Adrenal gland (tissue), 19 donors: ENCODE measurements around the gene TOX2. TPM values are rescaled to one million over a fixed set of nuclear protein-coding genes. Genes with fewer than 3 reads are reported as not detected.
A peak's percentile ranks its signal among the peaks of the same experiment; 100 is the strongest.

ENCODE experiments used
- DNase-seq, 7 donors: peaks; one replicate each; pipeline ENCODE4 v3.0.0-alpha.2; 2019 to 2020
- H3K27ac ChIP-seq, 5 donors: fragments of 200-600 bp; sonication (generic) in 4 of 5; 1 replicate in 3 of 5; 2 replicates in 2 of 5; pipeline versions ENCODE4 v1.5.1 to v1.8.0; 2016 to 2020; ENCODE audit warnings: mild to moderate bottlenecking in 1 of 5
- H3K27me3 ChIP-seq: fragments of 200-600 bp; 2 replicates; pipeline ENCODE4 v1.8.0; 2021
- H3K36me3 ChIP-seq, 2 donors: fragments of 200-600 bp; replicated peaks in 1 of 2; 1 replicate in 1 of 2; 2 replicates in 1 of 2; pipeline versions ENCODE4 v1.5.1 to v1.8.0; 2018 to 2022
- H3K4me1 ChIP-seq, 2 donors: fragments of 200-600 bp; replicated peaks in 1 of 2; 1 replicate in 1 of 2; 2 replicates in 1 of 2; pipeline versions ENCODE4 v1.5.1 to v1.8.0; 2018 to 2021
- H3K4me3 ChIP-seq, 4 donors: fragments of 200-600 bp; sonication (generic) in 3 of 4; one replicate each; pipeline ENCODE4 v1.5.1; 2016 to 2018
- H3K9me3 ChIP-seq, 3 donors: fragments of 200-600 bp; sonication (generic) in 1 of 3; replicated peaks in 1 of 3; 1 replicate in 2 of 3; 2 replicates in 1 of 3; pipeline versions ENCODE4 v1.5.1 to v1.8.0; 2016 to 2021
- POLR2A ChIP-seq, 2 donors: fragments of 450-650 bp; IDR thresholded peaks; one replicate each; pipeline ENCODE4 v1.6.1; 2017; ENCODE audit warnings: antibody characterized with exemption in 2 of 2, mild to moderate bottlenecking in 2 of 2, moderate library complexity in 1 of 2
- WGBS, 4 donors: extraction: QIAGEN DNeasy Blood & Tissue Kit in 2 of 4; methylation state at CpG; one replicate each; pipeline versions ENCODE4 v1.1.5 to v1.1.7; 2013 to 2017; 5-methylcytosine and 5-hydroxymethylcytosine counted together
- intact Hi-C, 2 donors: fragments of 100-400 bp; cut with DNase I; formaldehyde crosslinking; loops; one replicate each; pipeline versions ENCODE4 v1.14.1 to v1.15.0; 2022 to 2023
- long read RNA-seq, 10 donors: library from polyadenylated mRNA in 3 of 10; unstranded in 2 of 10; stranded (forward) in 1 of 10; transcript quantifications; one replicate each; pipeline ENCODE4 v2.0.0 and lab custom pipeline, GENCODE V29; 2021 to 2026
- polyA plus RNA-seq, 3 donors: library from polyadenylated mRNA; stranded (reverse); fragments of 200-250 nt in 2 of 3; fragments of 350-450 nt in 1 of 3; fragmentation: Illumina TruSeq in 1 of 3; extraction: RNeasy Lipid Tissue Mini Kit (QIAGEN cat#74804) in 1 of 3; gene quantifications; one replicate each; pipeline ENCODE4 v1.2.3, GENCODE V29; 2013 to 2014
- total RNA-seq, 9 donors: library from RNA; depleted of rRNA in 4 of 9; stranded (reverse); fragments of >200 nt in 4 of 9; fragments of 120-200 nt in 1 of 9; fragmentation: NEBNext Ultra II Directional in 1 of 9; extraction: Animal tissue kit (Norgen Biotek cat#: 25700) in 1 of 9; gene quantifications; one replicate each; pipeline versions ENCODE4 v1.1.0 to v1.2.4, GENCODE V29; 2013 to 2023
- TF ChIP-seq, protein P1 (sequence below), 6 experiments: fragments of 450-650 bp in 4 of 6; fragments of 200-600 bp in 2 of 6; sonication (generic) in 1 of 6; IDR thresholded peaks; 1 replicate in 5 of 6; 2 replicates in 1 of 6; pipeline versions ENCODE4 v1.5.1 to v1.8.0; 2016 to 2021; ENCODE audit warnings: antibody characterized with exemption in 6 of 6, mild to moderate bottlenecking in 2 of 6, moderate library complexity in 1 of 6
- donor health status: healthy with polysubstance abuse.
- donor health status: Bipolar disorder and iron deficiency.
- donor health status: DM: yes; HTN: yes; CAD: no.
- donor health status: DM: no; HTN: no; CAD: no.
- donor health status: DM: no; HTN: no; CAD: no.
- donor health status: DM: yes; HTN: yes; CAD: no.

Gene TOX2, protein sequence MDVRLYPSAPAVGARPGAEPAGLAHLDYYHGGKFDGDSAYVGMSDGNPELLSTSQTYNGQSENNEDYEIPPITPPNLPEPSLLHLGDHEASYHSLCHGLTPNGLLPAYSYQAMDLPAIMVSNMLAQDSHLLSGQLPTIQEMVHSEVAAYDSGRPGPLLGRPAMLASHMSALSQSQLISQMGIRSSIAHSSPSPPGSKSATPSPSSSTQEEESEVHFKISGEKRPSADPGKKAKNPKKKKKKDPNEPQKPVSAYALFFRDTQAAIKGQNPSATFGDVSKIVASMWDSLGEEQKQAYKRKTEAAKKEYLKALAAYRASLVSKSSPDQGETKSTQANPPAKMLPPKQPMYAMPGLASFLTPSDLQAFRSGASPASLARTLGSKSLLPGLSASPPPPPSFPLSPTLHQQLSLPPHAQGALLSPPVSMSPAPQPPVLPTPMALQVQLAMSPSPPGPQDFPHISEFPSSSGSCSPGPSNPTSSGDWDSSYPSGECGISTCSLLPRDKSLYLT
- total RNA-seq (1 to 10 TPM in 7 of 9 donors, under 1 TPM in 2; 0.33 to 7.6 (median 2.3) TPM), polyA plus RNA-seq (1 to 10 TPM; 2.6 to 6.7 (median 3.3) TPM)
- long read RNA-seq, donor 1: 0 reads
- long read RNA-seq, donor 2, partial matches to known transcripts: 0 of 1 reads
- long read RNA-seq, donor 2, other reads (novel, unspliced or antisense): 0 of 1 reads
- long read RNA-seq, donor 3: 0 reads
- long read RNA-seq, donor 4, partial matches to known transcripts: 1 of 1 reads
- long read RNA-seq, donor 4, other reads (novel, unspliced or antisense): 0 of 1 reads
- long read RNA-seq, donor 5, transcript TOX2-201 (9 exons, 1,880 nt): major isoform, 9 of 13 reads
- long read RNA-seq, donor 5, partial matches to known transcripts: 1 of 13 reads
- long read RNA-seq, donor 5, other reads (novel, unspliced or antisense): 3 of 13 reads
- long read RNA-seq, donor 6, partial matches to known transcripts: 1 of 2 reads
- long read RNA-seq, donor 6, other reads (novel, unspliced or antisense): 1 of 2 reads
- long read RNA-seq, donor 7: 0 reads
- long read RNA-seq, donor 8, partial matches to known transcripts: 0 of 1 reads
- long read RNA-seq, donor 8, other reads (novel, unspliced or antisense): 0 of 1 reads
- long read RNA-seq, donor 9, partial matches to known transcripts: 0 of 1 reads
- long read RNA-seq, donor 9, other reads (novel, unspliced or antisense): 0 of 1 reads
- long read RNA-seq, donor 10: 0 reads

DNA sequence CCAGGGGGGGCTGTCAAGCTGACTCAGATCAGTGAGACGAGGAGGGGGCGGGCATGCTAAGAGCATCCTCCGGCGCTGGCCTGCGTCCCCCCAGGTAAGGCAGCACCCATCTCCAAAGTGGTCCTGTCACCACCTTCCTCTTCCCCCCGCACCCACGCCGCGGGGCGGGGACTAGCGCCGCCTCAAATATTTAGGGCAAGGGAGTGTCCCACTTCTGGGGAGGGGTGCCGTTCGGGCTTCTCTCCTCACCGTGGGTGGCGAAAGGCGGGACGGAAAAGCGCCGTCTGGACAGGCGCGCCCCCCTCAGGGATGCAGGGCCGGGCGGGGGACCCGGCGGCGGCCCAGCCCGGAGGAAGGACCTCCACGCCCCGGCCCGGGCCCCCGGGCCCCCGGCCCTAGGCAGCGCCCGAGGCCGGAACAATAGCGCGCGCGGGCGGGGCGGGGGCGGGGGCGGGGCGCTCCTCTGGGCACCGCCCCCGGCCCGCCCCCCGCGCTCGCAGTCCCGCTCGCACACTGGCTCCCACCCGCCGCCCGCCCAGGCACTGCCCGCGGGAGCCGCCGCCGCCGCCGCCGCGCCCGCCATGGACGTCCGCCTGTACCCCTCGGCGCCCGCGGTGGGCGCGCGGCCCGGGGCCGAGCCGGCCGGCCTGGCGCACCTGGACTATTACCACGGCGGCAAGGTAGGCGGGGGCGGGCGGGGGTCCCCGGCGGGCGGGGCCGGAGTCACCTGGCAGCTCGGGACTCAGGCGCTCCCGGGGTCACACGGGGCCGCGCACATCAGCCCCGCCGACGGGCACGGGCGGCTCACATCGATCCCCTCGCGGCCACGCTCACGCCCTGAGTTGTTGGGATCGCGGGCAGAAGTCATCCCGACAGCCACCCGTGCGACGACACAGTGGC lies at the start of gene TOX2:
Gene TOX2, plus strand, starts transcription at position 542 of the 900 bp plus-strand sequence. Its CDS starts 40 bp downstream, at position 582.
- no peaks in the 10 kb centered on the region for H3K36me3 ChIP-seq
- 2 to 10% (median 2%) methylated on average over 12 to 111 of the region's 111 CpGs; no CpG with 5 or more reads in 1 of the 4 donors for WGBS, 4 donors
- intact Hi-C loops: no loop called here
- peak in 3 of 7 donors; percentile 33 to 57 (median 35) for DNase-seq
- H3K4me3 ChIP-seq: peak within 1 kb of the TSS in 2 of 4 donors; percentile 13 to 57
- TF ChIP-seq, protein P1, sequence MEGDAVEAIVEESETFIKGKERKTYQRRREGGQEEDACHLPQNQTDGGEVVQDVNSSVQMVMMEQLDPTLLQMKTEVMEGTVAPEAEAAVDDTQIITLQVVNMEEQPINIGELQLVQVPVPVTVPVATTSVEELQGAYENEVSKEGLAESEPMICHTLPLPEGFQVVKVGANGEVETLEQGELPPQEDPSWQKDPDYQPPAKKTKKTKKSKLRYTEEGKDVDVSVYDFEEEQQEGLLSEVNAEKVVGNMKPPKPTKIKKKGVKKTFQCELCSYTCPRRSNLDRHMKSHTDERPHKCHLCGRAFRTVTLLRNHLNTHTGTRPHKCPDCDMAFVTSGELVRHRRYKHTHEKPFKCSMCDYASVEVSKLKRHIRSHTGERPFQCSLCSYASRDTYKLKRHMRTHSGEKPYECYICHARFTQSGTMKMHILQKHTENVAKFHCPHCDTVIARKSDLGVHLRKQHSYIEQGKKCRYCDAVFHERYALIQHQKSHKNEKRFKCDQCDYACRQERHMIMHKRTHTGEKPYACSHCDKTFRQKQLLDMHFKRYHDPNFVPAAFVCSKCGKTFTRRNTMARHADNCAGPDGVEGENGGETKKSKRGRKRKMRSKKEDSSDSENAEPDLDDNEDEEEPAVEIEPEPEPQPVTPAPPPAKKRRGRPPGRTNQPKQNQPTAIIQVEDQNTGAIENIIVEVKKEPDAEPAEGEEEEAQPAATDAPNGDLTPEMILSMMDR (IDR thresholded peaks at IDR 0.05): no peak
- no peak for TF ChIP-seq POLR2A (IDR thresholded peaks at IDR 0.05)
- H3K4me1 ChIP-seq: peaks cover 0 to 7% of the 10 kb centered on the region in 2 donors
- peak within 1 kb of the TSS in 1 of 5 donors; percentile 34 for H3K27ac ChIP-seq
- H3K27me3 ChIP-seq: peaks cover 22% of the 10 kb centered on the region
- H3K9me3 ChIP-seq: peaks cover 0 to 8% (median 0%) of the 10 kb centered on the region in 3 donors

DNA sequence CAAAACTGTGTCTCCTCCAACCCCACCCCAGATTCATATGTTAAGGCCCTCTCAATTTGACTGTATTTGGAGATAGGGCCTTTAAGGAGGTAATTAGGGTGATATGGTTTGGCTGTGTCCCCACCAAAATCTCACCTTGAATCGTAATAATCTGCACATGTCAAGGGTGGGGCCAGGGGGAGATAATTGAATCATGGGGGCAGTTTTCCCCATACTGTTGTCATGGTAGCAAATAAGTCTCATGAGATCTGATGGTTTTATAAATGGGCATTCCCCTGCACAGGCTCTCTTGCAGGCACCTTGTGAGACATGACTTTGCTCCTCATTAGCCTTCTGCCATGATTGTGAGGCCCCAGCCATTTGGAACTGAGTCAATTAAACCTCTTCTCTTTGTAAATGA lies 46.6 kb upstream of the TOX2 start:
- TF ChIP-seq, protein P1 (IDR thresholded peaks at IDR 0.05): no peak
- no peak for TF ChIP-seq POLR2A (IDR thresholded peaks at IDR 0.05)
- no peak overlapping the region for H3K4me3 ChIP-seq
- H3K9me3 ChIP-seq: no peaks in the 10 kb centered on the region
- intact Hi-C loops: no loop called here
- no peaks in the 10 kb centered on the region for H3K27me3 ChIP-seq
- H3K36me3 ChIP-seq: no peaks in the 10 kb centered on the region
- peaks cover 0 to 8% of the 10 kb centered on the region in 2 donors for H3K4me1 ChIP-seq
- no peak for DNase-seq
- no peak overlapping the region for H3K27ac ChIP-seq
- WGBS, 4 donors: 91 to 100% (median 94%) methylated on average over 1 of the region's 1 CpG

DNA sequence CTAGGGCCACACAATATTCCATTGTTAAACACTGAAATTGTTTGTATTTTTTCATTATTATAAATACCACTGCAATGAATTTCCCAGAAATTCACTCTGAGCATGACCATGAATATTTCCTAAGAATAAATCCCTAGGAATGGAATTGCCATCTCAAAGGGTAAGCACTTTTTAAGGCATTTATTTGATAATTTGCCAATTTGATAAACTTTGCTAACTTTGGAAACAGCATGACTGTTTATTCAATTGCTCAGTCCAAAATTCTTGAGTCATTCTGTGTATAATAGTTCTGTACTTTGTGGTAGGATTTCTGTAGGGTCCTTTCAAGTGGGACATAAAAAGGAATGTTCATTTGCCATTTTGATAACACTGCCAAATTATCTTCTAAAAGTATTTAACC lies 44.2 kb upstream of the TOX2 start:
- intact Hi-C loops: no loop called here
- no peak overlapping the region for H3K27ac ChIP-seq
- H3K27me3 ChIP-seq: no peaks in the 10 kb centered on the region
- DNase-seq: no peak
- H3K9me3 ChIP-seq: no peaks in the 10 kb centered on the region
- H3K36me3 ChIP-seq: no peaks in the 10 kb centered on the region
- H3K4me1 ChIP-seq: peaks cover 0 to 8% of the 10 kb centered on the region in 2 donors
- TF ChIP-seq, protein P1 (IDR thresholded peaks at IDR 0.05): no peak
- no peak for TF ChIP-seq POLR2A (IDR thresholded peaks at IDR 0.05)
- no peak overlapping the region for H3K4me3 ChIP-seq
